Measurements from ENCODE around the gene SEPTIN2.

DNA sequence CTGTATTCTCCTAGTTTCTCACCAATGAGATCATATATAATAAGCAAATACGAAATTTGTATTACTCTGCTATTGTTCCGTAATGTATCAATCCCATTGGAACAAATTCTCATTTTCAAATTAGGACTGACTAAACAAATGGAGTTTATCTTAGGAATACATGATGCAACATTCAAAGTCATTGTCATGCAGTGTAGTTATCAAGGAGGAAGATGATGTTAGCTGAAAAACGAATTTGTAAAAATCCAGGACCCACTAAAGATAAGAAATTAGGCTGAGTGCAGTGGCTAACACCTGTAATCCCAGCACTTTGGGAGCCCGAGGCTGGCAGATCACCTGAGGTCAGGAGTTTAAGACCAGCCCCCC, 14.9 kb downstream of the SEPTIN2 start:
- TF ChIP-seq, protein P1, sequence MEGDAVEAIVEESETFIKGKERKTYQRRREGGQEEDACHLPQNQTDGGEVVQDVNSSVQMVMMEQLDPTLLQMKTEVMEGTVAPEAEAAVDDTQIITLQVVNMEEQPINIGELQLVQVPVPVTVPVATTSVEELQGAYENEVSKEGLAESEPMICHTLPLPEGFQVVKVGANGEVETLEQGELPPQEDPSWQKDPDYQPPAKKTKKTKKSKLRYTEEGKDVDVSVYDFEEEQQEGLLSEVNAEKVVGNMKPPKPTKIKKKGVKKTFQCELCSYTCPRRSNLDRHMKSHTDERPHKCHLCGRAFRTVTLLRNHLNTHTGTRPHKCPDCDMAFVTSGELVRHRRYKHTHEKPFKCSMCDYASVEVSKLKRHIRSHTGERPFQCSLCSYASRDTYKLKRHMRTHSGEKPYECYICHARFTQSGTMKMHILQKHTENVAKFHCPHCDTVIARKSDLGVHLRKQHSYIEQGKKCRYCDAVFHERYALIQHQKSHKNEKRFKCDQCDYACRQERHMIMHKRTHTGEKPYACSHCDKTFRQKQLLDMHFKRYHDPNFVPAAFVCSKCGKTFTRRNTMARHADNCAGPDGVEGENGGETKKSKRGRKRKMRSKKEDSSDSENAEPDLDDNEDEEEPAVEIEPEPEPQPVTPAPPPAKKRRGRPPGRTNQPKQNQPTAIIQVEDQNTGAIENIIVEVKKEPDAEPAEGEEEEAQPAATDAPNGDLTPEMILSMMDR (IDR thresholded peaks at IDR 0.05), result no peak
- no peak for TF ChIP-seq POLR2A (IDR thresholded peaks at IDR 0.05)

All from breast epithelium (tissue), 3 donors.